SK-N-MC (cell line): Measurements from ENCODE around the gene POLR2L.

ENCODE experiments used
- EZH2 ChIP-seq: fragments of 200-600 bp; sonication (generic); IDR thresholded peaks from one replicate; pipeline ENCODE4 v1.6.1; 2017; ENCODE audit warnings: antibody characterized with exemption
- POLR2AphosphoS5 ChIP-seq: IDR thresholded peaks from 2 replicates; pipeline ENCODE4 v1.6.1; 2012; ENCODE audit warnings: mild to moderate bottlenecking, low read depth, low read length, borderline replicate concordance

GRCh38 chr11:801097-801780 lies 41.1 kb downstream of the POLR2L start:
- TF ChIP-seq EZH2, result no peak
- TF ChIP-seq POLR2AphosphoS5, result no peak
